Retinal pigment epithelial cell (primary cell): ENCODE data around the gene ABO.
A peak's percentile ranks its signal among the peaks of the same experiment; 100 is the strongest.

ENCODE experiments used
- DNase-seq: peaks from one replicate; pipeline ENCODE4 v3.0.0-alpha.2; 2010; ENCODE audit warnings: low read depth
- H3K4me3 ChIP-seq: 2 replicates; pipeline ENCODE4 v1.5.1; 2011; ENCODE audit warnings: mild to moderate bottlenecking, low read length, control low read depth, moderate library complexity
- TF ChIP-seq, protein P1 (sequence below): conservative IDR thresholded peaks from 2 replicates; pipeline ENCODE4 v1.5.1; 2011; ENCODE audit warnings: low read depth, low read length, control low read depth, inconsistent platforms

The ABO gene

DNA sequence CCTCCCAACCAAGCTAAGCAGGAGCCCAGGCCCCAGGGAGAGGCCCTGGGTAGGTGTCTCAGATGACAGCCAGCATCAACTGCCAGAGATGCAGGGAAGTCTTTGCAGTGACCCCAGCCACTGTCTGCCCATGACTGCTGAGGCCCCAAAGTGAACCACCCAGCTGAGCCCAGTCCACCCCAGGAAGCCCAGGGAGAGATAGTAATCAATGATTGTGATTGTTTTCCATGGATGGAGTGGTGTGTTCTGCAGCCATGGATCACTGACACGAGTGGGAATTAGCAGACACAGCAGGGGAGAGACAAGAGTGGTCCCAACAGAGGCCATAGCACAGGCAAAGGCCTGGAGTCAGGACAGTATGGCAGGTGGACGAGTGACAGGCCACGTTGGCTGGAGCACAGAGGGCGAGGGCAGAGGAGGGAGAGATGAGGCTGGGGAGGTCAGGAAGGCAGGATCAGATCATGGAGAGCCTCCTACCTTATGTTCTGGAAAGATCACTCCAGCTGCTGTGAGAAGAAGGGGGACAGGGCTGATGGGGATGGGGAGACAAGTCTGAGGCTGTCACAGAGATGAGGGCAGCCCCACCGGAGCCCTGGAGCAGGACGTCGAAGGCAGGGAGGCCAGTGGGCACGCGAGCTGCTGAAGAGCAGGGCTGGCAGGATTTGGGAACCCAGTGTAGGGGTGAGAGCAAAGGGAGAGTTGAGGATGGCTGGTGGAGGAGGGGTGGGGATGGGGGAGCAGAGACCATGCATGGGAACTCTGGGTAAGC is 14.5 kb downstream of the ABO start:
- DNase-seq = no peak
- H3K4me3 ChIP-seq = no peak overlapping the region
- TF ChIP-seq, protein P1, sequence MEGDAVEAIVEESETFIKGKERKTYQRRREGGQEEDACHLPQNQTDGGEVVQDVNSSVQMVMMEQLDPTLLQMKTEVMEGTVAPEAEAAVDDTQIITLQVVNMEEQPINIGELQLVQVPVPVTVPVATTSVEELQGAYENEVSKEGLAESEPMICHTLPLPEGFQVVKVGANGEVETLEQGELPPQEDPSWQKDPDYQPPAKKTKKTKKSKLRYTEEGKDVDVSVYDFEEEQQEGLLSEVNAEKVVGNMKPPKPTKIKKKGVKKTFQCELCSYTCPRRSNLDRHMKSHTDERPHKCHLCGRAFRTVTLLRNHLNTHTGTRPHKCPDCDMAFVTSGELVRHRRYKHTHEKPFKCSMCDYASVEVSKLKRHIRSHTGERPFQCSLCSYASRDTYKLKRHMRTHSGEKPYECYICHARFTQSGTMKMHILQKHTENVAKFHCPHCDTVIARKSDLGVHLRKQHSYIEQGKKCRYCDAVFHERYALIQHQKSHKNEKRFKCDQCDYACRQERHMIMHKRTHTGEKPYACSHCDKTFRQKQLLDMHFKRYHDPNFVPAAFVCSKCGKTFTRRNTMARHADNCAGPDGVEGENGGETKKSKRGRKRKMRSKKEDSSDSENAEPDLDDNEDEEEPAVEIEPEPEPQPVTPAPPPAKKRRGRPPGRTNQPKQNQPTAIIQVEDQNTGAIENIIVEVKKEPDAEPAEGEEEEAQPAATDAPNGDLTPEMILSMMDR = no peak

- TF ChIP-seq, protein P1 = no peak
- peak; percentile 11 for DNase-seq
- H3K4me3 ChIP-seq = no peak overlapping the region
Observed at GRCh38 chr9:133258061-133259015, 16.7 kb downstream of the ABO start.

DNA sequence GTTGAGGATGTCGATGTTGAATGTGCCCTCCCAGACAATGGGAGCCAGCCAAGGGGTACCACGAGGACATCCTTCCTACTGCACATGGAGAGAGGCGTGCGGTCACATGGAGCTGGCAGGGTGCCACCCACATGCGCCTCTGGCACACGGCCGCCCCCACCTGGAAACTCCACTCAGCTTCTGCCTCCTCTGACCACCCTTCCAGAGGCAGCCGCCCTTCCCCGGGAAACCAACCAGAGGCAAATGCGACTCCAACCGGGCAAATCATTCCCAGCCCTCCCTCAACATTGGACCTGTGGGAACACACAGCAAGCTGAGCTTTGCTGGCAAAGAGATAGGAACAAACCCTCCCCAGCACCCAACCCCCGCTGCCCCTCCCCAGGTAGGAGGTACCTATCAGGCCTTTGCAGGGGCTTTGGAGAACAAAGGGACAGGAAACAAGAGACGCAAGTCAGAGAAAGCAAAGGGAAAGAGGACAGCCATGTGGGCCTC is 17.5 kb downstream of the ABO start:
- no peak for DNase-seq
- no peak overlapping the region for H3K4me3 ChIP-seq
- TF ChIP-seq, protein P1 = no peak

DNA sequence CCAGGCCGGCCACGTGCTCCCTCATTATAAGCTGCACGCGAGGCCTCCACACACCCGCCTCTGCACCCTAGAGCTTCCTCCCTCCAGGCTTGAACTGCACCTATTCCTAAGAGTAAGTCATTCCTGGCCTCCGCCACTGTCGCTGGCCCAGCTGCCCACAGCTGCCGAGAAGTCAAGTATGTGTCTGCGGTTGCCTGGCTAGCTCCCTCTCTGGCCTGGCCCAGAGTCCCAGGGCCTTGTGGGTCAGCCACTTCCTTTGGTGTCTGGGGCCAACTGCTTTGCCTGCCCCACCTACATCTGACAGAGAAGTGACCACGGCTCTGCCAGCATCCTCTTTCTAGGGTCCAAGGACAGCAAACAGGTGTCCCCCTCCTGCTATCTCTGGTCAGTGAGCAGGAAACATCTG is 18.3 kb downstream of the ABO start:
- DNase-seq = no peak
- TF ChIP-seq, protein P1 = no peak

GRCh38 chr9:133256136-133256461 is 18.9 kb downstream of the ABO start:
- TF ChIP-seq, protein P1 = no peak
- H3K4me3 ChIP-seq = no peak overlapping the region
- no peak for DNase-seq

More for the DNA sequence above, 18.3 kb downstream of the ABO start:
- no peak overlapping the region for H3K4me3 ChIP-seq

GRCh38 chr9:133255371-133256135 is 19.4 kb downstream of the ABO start:
- H3K4me3 ChIP-seq = no peak overlapping the region
- no peak for DNase-seq
- TF ChIP-seq, protein P1 = no peak
